Progenitor cell of endocrine pancreas (in vitro differentiated cells): ENCODE measurements around the gene RYR3. TPM values are rescaled to one million over a fixed set of nuclear protein-coding genes. Genes with fewer than 3 reads are reported as not detected.

Experiments used
- DNase-seq: peaks from one replicate; pipeline ENCODE4 v3.0.0; 2021; ENCODE audit warnings: low spot score; ENCODE audit not compliant: unreplicated experiment
- H3K27ac Mint-ChIP-seq: 2 replicates; pipeline ENCODE4 v1.8.0; 2021; ENCODE audit warnings: mild to moderate bottlenecking, moderate library complexity, mixed read lengths
- H3K27me3 Mint-ChIP-seq: 2 replicates; pipeline ENCODE4 v1.8.0; 2021; ENCODE audit warnings: mixed read lengths
- H3K36me3 Mint-ChIP-seq: 2 replicates; pipeline ENCODE4 v1.8.0; 2022; ENCODE audit warnings: mixed read lengths; ENCODE audit not compliant: insufficient read depth
- H3K4me1 Mint-ChIP-seq: 2 replicates; pipeline ENCODE4 v1.8.0; 2021; ENCODE audit warnings: low read depth, mixed read lengths
- H3K4me3 Mint-ChIP-seq: 2 replicates; pipeline ENCODE4 v1.8.0; 2021; ENCODE audit warnings: low read depth, mild to moderate bottlenecking, moderate library complexity, mixed read lengths
- H3K9me3 Mint-ChIP-seq: 2 replicates; pipeline ENCODE4 v1.8.0; 2021; ENCODE audit warnings: low read depth, mixed read lengths
- CTCF ChIP-seq: fragments of 200-600 bp; sonication (generic); IDR thresholded peaks from one replicate; pipeline ENCODE4 v1.5.0; 2021; ENCODE audit warnings: antibody characterized with exemption, mild to moderate bottlenecking; ENCODE audit not compliant: unreplicated experiment
- total RNA-seq: library from RNA; stranded (reverse); gene quantifications from 2 replicates; pipeline ENCODE4 v1.2.1, GENCODE V29; 2021

The RYR3 gene
- total RNA-seq, 1 donor from 2014 or later, result 0.07 TPM

- Mint-ChIP-seq H3K4me1 (peaks cover 2% of the 10 kb centered on the region), H3K9me3 (no peaks in the 10 kb centered on the region), H3K27me3 (peaks cover 3% of the 10 kb centered on the region), H3K27ac (no peak overlapping the region), H3K4me3 (no peak overlapping the region), H3K36me3 (no peaks in the 10 kb centered on the region)
- no peak for TF ChIP-seq CTCF
- DNase-seq, result no peak
These were observed 420.0 kb downstream of the RYR3 start for GRCh38 chr15:33730815-33731214.

- TF ChIP-seq CTCF, result no peak
- Mint-ChIP-seq H3K27me3 (peaks cover 16% of the 10 kb centered on the region), H3K27ac (no peak overlapping the region), H3K36me3 (no peaks in the 10 kb centered on the region), H3K4me3 (no peak overlapping the region), H3K9me3 (no peaks in the 10 kb centered on the region), H3K4me1 (peaks cover 3% of the 10 kb centered on the region)
- DNase-seq, result no peak
These were observed 424.4 kb downstream of the RYR3 start for GRCh38 chr15:33735143-33735542.

GRCh38 chr15:33735637-33736247, 425.0 kb downstream of the RYR3 start:
- H3K27me3 Mint-ChIP-seq, result peaks cover 18% of the 10 kb centered on the region
- H3K36me3 Mint-ChIP-seq, result no peaks in the 10 kb centered on the region
- H3K27ac Mint-ChIP-seq, result no peak overlapping the region
- DNase-seq, result peak; percentile 18
- no peak overlapping the region for H3K4me3 Mint-ChIP-seq
- no peaks in the 10 kb centered on the region for H3K9me3 Mint-ChIP-seq
- TF ChIP-seq CTCF, result peak; percentile 74
- peaks cover 3% of the 10 kb centered on the region for H3K4me1 Mint-ChIP-seq

GRCh38 chr15:33737687-33738601, 427.2 kb downstream of the RYR3 start:
- Mint-ChIP-seq H3K4me1 (peaks cover 3% of the 10 kb centered on the region), H3K27me3 (peaks cover 17% of the 10 kb centered on the region), H3K9me3 (no peaks in the 10 kb centered on the region), H3K36me3 (no peaks in the 10 kb centered on the region), H3K27ac (no peak overlapping the region), H3K4me3 (no peak overlapping the region)
- TF ChIP-seq CTCF, result peak; percentile 78
- DNase-seq, result peak; percentile 46

GRCh38 chr15:33738941-33739664, 428.3 kb downstream of the RYR3 start:
- peaks cover 20% of the 10 kb centered on the region for H3K27me3 Mint-ChIP-seq
- no peak for DNase-seq
- H3K4me3 Mint-ChIP-seq, result no peak overlapping the region
- H3K27ac Mint-ChIP-seq, result no peak overlapping the region
- H3K4me1 Mint-ChIP-seq, result peaks cover 3% of the 10 kb centered on the region
- H3K36me3 Mint-ChIP-seq, result no peaks in the 10 kb centered on the region
- no peak for TF ChIP-seq CTCF
- H3K9me3 Mint-ChIP-seq, result no peaks in the 10 kb centered on the region
